HG03097 (cell line): ENCODE measurements around the gene SORCS2.

Experiments
- ATAC-seq: cut with Tn5 transposase; IDR thresholded peaks from one replicate; pipeline ENCODE4 v1.9.1; 2021; ENCODE audit not compliant: unreplicated experiment, low FRiP score

The SORCS2 gene

DNA sequence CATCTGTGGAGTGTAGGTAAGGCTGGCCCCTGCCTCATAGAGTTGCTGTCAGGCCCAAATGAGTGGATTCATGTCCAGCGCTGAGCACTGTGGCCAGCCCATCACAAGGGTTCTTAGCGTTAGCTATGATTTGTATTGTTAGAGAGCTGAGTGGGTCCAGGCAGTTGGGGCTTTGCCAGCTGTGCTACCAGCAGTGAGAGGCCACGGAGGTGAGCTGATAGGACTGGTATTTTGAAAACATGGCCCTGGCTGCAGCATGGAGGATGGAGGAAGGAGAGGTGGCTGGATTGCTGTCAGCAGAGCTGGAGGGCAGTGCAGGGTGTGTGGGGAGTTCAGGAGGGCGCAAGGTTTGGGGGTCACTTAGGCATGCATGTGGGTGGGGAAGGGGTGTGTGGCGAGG lies 172.6 kb downstream of the SORCS2 start:
- ATAC-seq = no peak

DNA sequence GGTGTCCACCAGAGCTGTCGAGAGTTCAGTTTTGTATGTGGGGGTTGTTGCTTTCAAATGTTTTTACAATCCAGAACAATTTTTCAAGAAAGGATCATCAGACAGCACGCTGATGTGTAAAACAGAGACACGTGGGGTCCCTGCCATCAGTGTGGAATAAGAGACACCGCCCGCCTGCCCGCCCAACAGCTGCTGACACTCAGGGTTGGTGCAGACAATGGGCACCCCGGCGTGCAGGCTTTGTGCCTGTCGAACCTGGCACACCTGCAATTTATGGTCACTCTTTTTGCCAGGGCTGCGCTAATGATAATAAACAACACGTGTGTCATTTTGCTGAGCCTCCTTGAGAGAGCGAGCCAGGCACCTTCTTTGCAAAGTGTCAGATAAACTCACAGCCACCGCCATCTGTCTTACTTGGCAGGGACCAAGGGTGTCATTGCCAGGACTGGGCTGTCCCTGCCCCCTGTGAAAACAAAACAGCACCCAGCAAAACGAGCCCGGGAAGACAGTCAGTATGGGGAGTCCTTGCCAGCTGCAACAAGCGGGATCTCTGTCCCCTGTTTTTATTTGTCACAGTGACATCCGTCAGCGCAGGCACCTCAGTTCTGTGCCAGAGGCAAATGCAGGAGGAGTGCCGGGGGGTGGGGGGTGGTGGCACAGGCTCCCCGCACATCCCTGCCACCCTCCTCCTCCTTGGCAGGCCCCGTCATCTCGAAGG lies 173.3 kb downstream of the SORCS2 start:
- no peak for ATAC-seq

DNA sequence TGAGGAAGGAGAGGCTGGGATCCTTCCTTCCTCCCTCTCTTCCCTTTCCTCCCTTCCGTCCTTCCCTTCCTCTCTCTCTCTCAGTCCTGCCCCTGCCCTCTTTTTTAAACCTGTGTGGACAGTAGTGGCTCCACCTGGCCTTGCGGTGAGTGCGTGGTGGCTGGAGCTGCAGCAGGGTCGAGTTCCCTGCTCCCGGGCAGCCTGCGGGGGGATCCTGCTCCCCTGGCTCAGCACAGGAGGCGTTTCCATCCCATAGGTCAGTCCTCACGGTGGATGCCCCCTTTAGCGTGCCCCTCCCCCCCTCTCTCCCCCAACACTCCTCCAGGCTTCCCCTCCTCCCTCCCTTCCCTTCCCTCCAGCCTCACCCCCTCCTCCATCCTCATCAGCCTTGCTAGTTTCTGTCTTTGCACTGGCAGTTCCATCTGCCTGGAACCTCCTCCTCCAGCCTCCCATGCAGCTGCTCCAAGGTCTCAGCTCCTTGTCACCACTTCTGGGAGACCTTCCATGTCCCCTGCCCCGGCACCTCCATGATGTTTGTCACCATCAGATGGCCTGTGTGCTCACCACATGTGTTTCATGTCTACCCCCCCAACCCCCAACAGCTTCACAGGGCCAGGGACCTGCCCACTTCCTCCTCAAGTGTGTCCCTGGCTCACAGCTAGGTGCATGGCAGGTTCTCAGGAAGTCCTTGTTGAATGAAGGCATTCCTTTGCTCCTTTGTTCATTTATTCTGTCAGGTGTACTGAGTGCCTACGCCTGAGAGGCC lies 174.0 kb downstream of the SORCS2 start:
- no peak for ATAC-seq

DNA sequence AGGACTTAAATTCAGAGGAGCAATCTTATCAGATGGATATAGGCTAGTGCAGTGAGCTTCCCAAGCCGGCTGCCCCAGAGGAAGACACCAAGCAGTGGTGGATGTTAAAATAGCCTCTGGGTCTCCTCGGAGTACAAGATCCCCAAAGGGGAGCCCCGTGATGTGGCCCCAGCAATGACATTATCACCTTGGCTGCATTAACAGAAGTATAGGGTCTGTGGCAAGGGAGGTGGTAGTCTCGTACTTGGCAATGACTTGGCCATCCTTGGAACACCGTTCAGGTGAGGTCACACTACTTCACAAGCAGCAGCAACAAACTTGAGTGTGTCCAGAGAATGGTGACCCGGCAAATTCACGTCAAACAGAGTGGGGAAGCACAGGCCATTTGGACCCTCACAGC lies 174.6 kb downstream of the SORCS2 start:
- ATAC-seq = no peak

DNA sequence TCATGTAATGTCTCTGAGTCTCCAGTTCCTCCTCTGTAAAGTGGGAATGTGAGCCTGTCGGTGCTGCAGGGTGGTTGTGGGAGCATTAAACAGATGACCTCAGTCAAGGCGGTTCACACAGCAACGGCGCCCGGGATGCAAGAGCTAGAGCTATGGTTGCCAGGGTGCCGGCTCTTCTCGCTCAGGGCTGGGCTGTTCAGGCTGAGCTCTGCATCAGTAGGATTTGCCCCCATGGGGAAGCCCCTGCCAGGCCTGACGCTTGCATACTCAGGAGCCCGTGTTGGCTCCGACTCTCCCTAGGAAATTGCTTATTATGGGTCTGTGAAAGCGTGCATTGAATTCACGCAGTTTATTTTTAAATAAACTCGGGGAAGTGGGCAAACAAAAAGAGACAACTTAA lies 175.1 kb downstream of the SORCS2 start:
- no peak for ATAC-seq

DNA sequence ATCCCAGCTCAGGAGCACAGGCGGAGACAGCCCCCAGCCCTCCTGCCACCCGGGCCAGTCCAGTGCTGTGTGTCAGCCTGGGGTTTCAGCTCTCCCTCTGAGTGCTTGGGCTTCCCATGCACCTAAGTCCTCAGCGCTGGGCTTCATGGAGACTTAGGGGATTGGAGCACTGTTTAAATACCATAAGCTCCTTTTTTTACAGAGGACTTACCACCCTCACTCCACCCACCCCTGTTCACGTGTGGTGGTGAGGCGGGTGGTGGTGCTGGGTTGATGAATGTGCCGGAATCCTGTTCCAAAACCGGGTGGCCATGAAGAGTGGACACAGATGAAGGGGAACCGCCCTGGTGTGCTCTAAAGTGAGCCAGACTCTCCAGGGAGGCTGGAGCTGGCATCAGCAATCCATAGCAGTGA lies 175.5 kb downstream of the SORCS2 start:
- no peak for ATAC-seq

DNA sequence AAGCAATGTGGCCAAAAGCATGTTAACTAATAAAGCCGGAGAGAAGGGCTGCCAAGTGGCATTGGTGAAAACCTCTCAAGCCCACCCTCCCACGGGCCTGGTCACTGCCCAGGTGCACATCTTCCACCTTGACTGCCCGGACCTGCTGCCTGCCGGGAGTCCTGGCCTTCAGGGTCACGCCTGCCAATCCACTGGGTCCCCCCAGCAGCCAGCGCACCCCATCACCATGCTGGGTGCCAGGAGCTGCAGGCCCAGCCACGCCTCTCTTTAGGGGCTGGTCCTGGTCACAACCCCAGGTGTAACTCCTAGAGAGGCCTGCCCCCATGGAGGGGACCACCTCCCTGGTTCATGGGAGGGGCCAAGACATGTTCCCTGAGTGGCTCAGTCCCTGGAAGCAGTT lies 176.0 kb downstream of the SORCS2 start:
- ATAC-seq = no peak

DNA sequence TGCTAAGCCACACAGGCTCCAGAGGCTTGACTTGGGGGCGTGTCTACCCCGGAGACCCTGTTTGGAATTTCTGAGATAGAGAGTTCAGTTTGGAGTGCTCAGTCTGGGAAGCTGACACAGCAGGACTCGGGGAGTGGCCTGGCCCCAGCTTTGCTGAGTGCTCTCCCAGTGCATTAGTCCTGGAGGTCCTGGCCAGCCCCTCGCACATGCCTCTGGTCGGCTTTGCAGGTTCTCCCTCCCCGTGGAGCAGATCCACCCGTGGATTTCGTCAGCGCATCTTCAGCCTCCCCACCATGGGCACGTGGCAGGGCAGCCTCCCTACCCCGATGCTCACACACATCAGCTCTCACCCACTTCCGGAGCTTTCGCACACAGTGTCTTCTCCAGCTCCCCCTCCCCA lies 177.2 kb downstream of the SORCS2 start:
- ATAC-seq = no peak

DNA sequence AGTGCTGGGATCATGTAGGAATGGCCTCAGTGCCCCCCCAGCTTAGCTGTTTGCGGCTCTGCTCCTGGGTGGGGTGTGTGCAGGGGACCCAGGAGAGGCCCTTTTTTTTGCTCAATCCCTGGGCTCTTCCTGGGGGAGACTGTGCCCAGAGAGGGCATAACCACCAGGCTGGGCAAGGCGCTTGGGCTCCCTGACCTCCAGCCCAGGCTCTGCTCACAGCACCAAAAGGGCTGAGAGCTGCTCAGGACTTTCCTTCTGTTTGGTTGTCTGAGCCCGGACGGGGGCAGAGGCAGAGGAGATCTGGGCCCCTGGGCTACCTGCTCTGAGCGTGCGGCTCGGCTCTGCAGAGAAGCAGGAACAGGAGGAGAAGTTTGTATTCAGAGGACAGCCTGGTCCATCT lies 177.7 kb downstream of the SORCS2 start:
- ATAC-seq = no peak

DNA sequence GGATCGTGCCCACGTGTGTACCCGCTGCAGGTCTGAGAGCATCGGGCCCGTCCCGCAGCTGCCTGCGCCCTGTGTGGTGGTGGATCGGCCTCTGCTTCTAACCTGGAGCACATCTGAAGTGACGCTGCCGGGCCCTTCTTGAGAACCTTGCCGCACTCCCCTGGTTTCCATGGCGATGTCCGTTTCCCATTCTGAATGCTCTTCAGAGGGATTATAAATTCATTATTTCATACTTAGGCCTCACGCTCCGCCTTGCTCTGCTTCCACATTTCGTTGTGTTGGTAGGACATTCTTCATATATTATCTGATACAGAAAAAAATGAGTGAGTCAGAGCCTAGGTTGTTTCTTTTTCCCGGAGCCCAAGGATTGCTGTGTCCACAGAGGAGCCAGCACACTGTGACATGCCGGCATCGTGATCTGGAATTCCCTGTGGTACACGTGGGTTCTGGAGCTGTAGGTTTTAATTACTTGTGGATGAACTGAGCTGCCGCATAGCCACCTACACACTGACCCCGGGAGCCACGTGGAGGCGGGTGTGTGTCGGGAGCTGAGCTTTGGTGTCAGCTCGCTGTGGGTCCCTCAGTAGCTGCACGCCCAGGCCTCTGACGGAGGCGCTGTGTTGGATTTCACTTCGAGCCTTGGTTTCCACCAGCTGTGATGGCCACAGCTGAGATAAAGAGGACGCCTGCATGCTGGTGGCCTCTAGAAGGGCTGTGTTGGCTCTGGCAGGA lies 179.0 kb downstream of the SORCS2 start:
- no peak for ATAC-seq

DNA sequence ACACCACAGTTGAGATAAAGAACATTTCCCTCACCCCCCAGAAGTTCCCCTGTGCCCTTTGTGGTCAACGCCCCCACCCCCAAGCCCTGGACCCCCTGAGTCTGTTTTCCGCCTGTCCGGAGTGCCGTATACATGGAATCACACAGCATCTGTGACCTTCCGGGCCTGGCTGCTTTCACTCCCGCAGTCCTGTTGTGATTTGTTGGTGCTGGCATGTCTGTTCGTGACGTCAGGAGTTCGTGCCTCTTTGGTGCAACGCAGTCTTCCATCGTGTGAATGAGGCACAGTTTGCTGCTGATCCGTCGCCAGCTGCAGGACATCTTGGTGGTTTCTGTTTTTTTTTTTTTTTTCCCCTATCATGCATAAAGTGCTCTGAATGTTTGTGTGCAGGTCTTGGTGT lies 180.3 kb downstream of the SORCS2 start:
- no peak for ATAC-seq

DNA sequence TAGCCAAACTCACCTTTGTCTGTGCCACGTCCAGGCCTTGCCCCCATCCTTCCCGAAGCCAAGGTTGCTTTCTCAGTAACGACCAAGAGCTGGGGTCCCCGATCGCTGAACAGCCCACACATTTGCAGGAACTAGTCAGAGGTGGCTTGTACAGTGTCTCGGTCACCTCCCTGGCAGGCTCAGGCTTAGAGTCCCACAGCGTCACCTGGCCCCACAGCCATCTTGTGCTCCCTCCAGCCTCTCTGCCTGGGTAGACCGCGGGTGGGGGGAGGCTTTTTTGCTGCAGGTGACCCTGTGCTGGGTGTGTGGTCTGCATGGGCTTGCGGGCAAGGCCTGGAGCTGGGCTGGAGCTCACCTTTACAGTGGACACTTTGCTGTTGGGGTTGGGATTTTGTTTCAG lies 182.2 kb downstream of the SORCS2 start:
- ATAC-seq = no peak

DNA sequence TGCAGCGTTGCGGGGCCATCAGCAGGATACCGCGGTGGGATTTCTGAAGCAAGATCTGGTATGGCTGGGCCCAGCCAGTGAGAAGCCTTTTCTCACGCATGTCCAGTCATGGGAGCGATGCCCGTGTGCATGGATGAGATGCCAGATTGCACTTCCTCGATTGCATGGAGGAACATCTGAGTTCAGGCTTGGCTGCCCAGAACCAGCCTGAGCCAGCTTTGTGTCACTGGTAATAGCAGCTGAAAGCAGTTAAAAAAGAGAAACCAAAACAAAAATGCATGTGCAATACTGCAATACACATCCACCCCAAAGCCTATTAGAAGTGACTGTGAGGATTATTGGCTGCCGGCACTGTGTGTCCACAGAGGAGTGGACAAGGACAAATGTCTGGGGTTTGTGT lies 183.1 kb downstream of the SORCS2 start:
- ATAC-seq = no peak

DNA sequence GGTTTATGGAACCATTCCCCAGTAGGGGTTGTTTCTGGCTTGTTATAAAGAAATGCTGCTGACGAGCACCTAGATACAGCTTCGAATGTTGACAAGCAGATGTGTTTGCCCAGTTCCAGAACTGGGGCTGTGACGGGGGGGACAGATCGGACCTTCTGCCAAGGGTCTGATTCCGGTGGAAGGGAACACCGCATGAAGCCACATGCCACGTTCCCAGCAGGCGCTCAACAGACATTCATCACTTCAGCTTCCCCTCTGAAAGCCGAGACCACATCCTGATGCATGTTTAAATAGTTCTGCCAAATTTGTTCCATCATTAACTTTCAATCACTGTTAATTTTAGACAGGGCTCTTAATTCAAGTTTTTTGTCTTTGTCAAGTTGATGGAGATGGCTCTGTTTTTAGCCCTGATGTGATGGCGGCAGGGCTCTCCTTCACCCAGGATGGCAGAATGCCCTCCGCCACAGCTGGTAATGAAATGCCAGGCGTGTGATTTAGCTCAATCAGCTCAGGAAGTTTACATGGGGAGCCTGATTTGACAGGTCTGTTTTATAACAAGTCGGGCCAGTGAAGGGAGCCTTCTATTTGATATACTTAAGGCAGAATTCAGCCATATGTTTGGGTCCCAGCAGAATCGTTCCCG lies 185.0 kb downstream of the SORCS2 start:
- ATAC-seq = no peak

DNA sequence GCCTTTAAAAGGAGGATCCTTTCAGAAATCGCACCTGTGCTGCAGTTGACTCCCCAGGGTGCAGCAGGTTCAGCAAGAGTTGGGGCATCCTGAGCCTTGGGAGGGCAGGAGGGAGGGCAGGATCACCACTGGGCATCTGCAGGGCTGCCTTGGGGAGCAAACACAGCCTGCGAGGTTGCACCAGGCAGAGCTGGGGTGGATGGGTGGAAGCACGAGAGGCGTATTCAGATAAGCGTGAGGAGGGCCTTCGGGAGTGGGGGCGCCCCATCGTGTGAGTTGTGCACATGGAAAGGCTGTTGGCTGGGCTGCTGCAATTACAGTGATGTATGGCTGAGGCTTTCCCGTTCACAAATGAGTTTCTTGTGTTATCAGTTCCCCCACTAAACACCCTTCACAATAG lies 186.8 kb downstream of the SORCS2 start:
- ATAC-seq = no peak

DNA sequence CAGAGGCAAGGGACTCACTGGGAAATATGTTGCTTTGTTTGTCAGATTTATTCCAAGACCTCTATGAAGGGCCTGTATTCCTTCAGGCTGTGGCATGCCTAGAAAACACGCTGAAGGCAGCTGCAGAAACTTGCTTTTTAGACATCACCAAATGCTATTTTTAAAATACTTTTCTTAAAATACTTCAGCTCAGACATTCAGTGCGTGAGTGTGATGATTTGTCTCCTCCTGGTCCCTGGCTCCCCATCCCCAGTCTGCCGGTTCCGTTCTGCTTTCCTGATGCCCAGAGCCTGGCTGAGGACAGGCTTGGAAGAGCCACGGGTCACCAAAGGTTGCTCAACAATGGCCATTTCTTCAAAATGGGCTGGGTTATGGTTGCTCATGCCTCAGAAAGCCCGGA lies 187.4 kb downstream of the SORCS2 start:
- no peak for ATAC-seq

DNA sequence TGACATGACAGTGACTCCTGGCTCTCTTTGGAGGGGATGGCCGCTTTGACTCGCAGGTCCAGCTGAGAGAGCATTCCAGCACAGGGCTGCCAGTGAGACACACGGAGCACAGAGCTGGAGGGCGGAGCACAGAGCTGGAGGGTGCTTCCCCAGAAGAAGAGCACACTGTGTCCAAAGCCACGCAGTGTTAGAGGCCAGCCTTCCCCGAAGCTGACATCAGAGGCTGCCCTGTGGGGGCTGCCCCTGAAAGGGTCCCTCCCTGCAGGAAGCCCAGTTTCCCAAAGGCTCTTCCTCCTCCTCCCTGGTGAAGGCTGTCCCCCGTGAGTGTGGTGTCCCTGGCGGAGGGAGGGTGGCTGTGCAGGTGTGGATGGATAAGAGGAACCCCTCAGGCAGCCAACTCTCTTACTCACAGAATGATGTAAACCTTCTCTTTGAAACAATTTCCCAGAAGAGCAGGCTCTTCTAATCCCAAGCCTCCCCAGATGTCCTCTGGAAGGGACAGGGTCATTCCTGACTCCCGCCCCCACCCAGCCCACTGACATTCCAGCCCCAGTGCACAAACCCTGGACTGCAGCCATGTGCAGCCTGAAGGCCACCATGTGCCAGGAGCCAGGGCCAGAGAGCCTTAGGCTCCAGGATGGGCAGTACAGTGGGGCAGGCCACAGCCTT lies 189.0 kb downstream of the SORCS2 start:
- ATAC-seq = no peak

DNA sequence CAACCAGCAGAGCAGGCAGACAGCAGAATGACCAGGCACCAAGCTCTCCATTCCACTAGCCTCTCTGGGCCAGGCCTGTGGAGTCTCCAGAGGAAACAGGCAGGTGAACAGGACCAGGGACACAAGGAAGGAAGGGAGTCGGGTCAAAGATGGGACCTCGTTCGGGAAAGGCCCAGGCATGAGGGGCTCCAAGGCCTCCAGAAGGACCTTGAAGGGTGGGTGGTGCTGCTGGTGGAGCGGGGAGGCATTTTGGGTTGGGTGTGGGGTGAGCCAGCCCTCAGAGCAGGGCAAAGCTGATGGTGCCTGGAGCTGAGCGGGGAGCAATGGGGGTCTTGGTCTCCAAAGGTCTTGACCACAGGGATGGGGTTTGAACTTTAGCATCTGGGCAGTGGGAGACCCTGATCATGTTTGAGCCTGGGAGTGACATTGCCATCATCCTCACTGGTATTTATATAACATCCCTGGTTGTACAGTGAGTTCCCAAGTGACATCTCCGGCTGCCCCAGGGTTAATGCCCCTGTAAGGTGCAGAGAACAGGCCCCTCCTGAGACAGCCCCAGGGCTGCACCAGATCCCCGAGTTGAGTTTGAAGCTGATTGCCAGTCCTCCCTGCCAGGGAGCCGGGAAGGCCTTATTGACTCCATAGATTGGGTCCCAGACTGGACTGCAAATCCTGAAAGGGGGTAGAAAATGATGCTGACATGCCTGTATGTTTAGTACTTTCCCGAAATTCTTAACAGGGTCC lies 189.7 kb downstream of the SORCS2 start:
- no peak for ATAC-seq

DNA sequence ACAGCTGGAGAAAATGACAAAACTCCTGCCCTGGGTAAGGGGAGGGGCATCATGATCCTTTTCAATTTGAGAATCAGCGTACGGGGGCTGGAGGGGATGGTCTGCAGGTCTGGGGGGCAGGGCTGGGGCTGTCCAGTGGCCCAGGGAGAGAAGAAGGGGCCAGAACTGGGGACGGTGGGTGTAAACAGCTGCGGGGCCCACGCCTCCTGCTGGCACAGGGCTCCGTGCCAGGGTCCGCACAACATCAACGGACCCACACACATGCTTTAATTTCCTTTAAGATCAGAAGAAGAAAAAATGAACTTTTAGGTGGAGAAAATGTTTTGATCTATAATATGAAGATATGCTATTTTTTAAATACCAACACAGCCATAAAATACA lies 190.3 kb downstream of the SORCS2 start:
- ATAC-seq = no peak

DNA sequence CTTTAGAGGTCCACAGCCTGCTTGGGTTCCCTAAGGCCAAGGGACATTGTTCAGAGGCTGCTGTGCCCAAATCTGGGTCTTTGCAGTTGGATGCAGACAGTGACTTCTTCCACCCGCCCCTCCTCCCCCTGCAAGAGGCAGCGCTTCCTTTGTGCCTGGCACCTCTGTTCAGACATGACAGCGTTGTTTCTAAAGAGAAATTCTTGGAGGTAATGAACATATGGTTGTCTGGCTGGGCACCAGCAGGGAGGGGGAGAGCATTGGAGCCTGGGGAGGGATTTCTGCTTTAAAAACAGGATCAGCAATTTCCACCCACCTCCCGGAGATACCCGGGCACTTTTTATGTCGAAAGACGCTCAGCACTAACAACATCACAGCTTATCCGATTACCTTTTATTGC lies 190.9 kb downstream of the SORCS2 start:
- no peak for ATAC-seq
